HL-60 (cell line): ENCODE measurements around the gene CAV1.

ENCODE experiments used
- POLR2AphosphoS5 ChIP-seq: IDR thresholded peaks from 2 replicates; pipeline ENCODE4 v1.6.1; 2012; ENCODE audit warnings: low read depth
- TF ChIP-seq, protein P1 (sequence below): IDR thresholded peaks from one replicate; pipeline ENCODE4 v1.5.1; 2011; ENCODE audit warnings: low read length, control low read depth, inconsistent platforms; ENCODE audit not compliant: insufficient read depth

DNA sequence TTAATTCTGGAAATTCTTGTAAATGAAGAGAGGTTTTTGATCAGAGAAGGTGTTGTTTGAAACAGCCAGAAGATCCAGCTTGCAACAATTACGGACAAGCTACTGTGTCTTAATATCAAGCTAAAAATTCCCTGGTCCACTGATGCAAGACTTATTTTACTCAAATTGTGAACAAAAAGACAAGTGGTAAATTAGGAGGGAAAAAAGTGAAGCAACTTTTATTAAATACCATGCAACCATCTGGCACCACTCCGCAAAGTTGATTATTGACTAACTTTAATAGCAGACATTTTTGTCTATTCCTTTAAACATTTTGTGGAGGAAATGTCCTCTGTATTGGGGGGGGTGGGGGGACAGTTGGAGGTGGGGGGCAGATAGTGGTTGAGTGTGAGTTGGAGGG lies 30.4 kb upstream of the CAV1 start:
- TF ChIP-seq, protein P1, sequence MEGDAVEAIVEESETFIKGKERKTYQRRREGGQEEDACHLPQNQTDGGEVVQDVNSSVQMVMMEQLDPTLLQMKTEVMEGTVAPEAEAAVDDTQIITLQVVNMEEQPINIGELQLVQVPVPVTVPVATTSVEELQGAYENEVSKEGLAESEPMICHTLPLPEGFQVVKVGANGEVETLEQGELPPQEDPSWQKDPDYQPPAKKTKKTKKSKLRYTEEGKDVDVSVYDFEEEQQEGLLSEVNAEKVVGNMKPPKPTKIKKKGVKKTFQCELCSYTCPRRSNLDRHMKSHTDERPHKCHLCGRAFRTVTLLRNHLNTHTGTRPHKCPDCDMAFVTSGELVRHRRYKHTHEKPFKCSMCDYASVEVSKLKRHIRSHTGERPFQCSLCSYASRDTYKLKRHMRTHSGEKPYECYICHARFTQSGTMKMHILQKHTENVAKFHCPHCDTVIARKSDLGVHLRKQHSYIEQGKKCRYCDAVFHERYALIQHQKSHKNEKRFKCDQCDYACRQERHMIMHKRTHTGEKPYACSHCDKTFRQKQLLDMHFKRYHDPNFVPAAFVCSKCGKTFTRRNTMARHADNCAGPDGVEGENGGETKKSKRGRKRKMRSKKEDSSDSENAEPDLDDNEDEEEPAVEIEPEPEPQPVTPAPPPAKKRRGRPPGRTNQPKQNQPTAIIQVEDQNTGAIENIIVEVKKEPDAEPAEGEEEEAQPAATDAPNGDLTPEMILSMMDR: no peak
- TF ChIP-seq POLR2AphosphoS5: no peak
